ENCODE measurements around the gene GAD2.

The GAD2 gene

DNA sequence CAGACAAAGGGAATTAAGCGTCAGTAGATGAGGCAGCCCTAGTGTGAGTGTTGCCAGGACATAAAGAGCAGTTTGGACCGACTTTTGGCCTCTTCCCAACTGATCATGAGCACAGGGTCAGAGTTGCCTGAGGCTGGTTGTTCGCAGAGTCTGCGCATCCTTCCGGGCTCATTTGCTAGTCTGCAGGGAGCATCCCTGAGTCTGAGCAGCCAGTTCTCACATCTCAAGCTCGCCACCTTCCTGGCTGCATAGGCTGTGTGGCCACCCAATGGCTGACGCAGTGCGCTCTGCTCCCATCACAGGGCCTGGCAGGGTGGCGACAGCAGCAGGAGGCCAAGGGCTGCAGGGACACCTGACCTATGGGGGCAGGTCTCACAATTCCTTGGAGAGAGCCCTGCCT, 5.0 kb downstream of the GAD2 start:
- no peak for DNase-seq (ENCODE audit: insufficient read length, low spot score)
- TF ChIP-seq, protein P1, sequence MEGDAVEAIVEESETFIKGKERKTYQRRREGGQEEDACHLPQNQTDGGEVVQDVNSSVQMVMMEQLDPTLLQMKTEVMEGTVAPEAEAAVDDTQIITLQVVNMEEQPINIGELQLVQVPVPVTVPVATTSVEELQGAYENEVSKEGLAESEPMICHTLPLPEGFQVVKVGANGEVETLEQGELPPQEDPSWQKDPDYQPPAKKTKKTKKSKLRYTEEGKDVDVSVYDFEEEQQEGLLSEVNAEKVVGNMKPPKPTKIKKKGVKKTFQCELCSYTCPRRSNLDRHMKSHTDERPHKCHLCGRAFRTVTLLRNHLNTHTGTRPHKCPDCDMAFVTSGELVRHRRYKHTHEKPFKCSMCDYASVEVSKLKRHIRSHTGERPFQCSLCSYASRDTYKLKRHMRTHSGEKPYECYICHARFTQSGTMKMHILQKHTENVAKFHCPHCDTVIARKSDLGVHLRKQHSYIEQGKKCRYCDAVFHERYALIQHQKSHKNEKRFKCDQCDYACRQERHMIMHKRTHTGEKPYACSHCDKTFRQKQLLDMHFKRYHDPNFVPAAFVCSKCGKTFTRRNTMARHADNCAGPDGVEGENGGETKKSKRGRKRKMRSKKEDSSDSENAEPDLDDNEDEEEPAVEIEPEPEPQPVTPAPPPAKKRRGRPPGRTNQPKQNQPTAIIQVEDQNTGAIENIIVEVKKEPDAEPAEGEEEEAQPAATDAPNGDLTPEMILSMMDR (IDR thresholded peaks at IDR 0.05; ENCODE audit: insufficient read depth, missing control alignments) = no peak
- FAIRE-seq = no peak

DNA sequence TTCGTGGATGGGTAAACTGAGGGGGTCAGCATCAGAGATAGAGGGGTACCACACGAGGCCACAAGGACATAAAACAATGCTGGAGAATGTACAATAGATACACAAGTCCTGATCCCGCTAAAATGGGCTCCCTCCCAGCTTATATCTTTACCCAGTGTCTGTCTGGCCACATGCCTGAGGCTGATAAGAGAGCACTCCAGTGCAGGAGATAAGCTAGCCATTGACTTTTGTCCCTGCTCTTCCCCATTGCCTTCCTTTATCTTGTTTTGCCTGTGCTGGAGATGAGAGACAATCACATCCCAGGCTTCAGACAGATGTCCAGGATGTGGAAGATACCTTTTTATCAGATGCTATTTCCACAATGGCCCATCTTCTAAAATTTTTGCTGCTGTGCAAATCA, 6.0 kb downstream of the GAD2 start:
- FAIRE-seq (no peak), DNase-seq (ENCODE audit: insufficient read length, low spot score) (no peak)
- TF ChIP-seq, protein P1 (IDR thresholded peaks at IDR 0.05; ENCODE audit: insufficient read depth, missing control alignments) = no peak

GRCh38 chr10:26225322-26225721, 8.7 kb downstream of the GAD2 start:
- FAIRE-seq (no peak), DNase-seq (ENCODE audit: insufficient read length, low spot score) (no peak)
- TF ChIP-seq, protein P1 (IDR thresholded peaks at IDR 0.05; ENCODE audit: insufficient read depth, missing control alignments) = no peak

- TF ChIP-seq, protein P1 (IDR thresholded peaks at IDR 0.05; ENCODE audit: insufficient read depth, missing control alignments) = no peak
- no peak for DNase-seq (ENCODE audit: insufficient read length, low spot score)
- no peak for FAIRE-seq
These were observed 11.2 kb downstream of the GAD2 start for GRCh38 chr10:26227786-26228185.

DNA sequence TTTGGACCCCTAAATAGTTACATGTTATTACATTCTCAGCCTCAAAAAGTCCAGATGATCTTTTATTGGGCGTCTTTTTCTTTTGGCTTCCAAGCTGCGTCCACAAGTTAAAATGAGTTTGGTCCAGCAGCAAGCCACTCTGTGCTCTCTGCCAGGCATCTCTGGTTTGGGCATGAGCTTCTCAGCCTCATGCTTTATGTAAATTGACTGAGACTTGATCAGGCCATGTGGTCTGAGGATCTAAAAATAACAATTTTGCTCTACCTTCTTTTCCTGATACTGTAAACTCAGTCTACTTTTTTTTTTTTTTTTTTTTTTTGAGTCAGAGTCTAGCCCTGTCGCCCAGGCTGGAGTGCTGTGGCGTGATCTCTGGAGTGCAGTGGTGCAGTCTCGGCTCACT, 15.6 kb downstream of the GAD2 start:
- TF ChIP-seq, protein P1 (IDR thresholded peaks at IDR 0.05; ENCODE audit: insufficient read depth, missing control alignments) = no peak
- DNase-seq (ENCODE audit: insufficient read length, low spot score) (no peak), FAIRE-seq (no peak)

DNA sequence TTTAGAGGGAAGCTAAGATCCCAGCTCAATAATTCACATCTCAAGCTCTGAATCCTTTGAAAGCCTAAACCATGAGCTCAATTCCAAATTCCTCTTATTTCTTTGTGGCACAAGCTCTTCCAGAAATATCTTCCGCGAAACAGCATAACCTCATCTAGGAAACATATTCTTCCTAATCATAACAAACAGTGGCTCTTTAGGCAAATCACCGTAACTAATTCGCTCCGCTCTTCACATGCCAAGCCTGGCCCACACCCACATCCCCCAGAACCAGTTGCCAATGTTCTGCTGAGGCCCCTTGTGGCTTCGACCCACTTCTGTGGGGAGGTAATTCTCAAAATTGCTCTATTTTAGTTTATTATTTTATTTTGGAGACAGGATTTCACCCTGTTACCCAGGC, 19.2 kb downstream of the GAD2 start:
- FAIRE-seq (no peak), DNase-seq (ENCODE audit: insufficient read length, low spot score) (no peak)
- TF ChIP-seq, protein P1 (IDR thresholded peaks at IDR 0.05; ENCODE audit: insufficient read depth, missing control alignments) = no peak

GRCh38 chr10:26238378-26238777, 21.8 kb downstream of the GAD2 start:
- DNase-seq (ENCODE audit: insufficient read length, low spot score) (no peak), FAIRE-seq (no peak)
- TF ChIP-seq, protein P1 (IDR thresholded peaks at IDR 0.05; ENCODE audit: insufficient read depth, missing control alignments) = no peak

All from D721Med (cell line).